Stimulated activated CD8-positive, alpha-beta memory T cell treated with anti-CD3 and anti-CD28 coated beads, Interleukin-12 subunit alpha, Interleukin-12 subunit beta, amount 100 ng/mL, for 4 hours (primary cell): Measurements from ENCODE around the gene LMO2.

Experiments used
- DNase-seq: peaks from one replicate; pipeline ENCODE4 v3.0.0-alpha.2; 2020; ENCODE audit warnings: low read depth

LMO2 gene

GRCh38 chr11:33887886-33888285 lies 4.0 kb downstream of the LMO2 start:
- no peak for DNase-seq

GRCh38 chr11:33885338-33886005 lies 6.4 kb downstream of the LMO2 start:
- DNase-seq: no peak

GRCh38 chr11:33884601-33885000 lies 7.3 kb downstream of the LMO2 start:
- DNase-seq: no peak

GRCh38 chr11:33884035-33884434 lies 7.8 kb downstream of the LMO2 start:
- DNase-seq: no peak

GRCh38 chr11:33881651-33882503 lies 10.0 kb downstream of the LMO2 start:
- no peak for DNase-seq

GRCh38 chr11:33880979-33881378 lies 10.9 kb downstream of the LMO2 start:
- DNase-seq: no peak

- DNase-seq: no peak
Measured at GRCh38 chr11:33879375-33879774, 12.5 kb downstream of the LMO2 start.

DNA sequence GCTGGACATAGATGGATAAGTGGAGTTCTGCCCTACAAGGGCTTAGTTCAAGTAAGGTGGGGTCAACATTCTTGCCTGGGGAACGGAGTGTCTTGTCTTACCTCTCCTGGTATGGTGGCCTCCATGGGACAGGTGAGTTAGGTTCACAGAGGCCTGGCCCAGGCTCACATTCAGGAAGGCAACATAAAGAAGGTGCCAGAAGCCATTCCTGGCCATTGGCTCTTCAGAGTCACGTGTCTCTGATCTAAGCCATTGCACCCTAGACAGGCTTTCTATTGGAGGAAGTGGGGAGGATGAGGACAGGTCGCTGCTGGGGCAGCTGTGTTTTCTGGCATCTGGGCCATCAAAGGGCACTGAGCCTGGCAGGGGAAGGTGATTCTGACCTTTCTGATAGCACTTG lies 14.8 kb downstream of the LMO2 start:
- DNase-seq: no peak

GRCh38 chr11:33875621-33876294 lies 16.1 kb downstream of the LMO2 start:
- DNase-seq: no peak

DNA sequence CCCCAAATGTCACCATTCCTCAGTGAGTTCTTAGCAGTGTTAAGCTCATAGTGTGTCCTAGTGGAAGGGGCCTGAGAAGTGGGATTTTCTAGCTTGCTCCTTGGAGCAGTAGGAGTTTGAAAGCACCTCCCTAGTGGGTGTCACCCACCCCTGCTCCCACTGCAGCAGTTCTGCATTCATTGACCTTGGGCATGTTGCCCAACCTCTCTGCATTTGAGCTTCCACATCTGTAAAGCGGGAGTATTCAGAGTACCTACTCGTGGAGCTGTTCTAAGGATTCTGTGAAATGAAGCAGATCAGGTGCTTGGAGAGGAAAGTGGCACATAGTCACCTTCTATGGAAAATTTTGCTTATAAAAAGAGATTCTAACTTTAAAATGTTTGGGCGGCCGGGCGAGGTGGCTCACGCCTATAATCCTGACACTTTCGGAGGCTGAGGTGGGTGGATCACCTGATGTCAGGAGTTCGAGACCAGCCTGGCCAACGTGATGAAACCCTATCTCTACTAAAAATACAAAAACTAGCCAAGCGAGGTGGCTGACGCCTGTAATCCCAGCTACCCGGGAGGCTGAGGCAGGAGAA lies 16.9 kb downstream of the LMO2 start:
- DNase-seq: no peak

DNA sequence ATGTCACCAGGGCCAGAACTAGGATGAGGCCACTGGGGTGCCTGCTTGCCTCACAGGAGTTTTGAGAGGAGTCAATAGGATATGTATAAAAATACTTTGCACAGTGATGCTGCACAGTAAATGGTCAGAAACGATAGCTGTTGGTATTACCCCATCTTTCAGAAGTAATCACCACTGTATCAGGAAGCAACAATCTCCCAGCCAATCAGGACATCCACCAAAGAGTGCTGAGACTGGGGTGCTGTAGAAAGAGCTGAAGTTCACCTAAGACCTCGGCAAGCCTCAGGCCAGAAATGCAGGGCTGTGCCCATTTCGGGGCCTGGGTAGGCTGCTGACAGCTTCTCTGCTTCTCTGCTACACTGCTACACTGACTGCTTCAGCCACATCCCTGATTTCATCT lies 17.4 kb downstream of the LMO2 start:
- DNase-seq: no peak

DNA sequence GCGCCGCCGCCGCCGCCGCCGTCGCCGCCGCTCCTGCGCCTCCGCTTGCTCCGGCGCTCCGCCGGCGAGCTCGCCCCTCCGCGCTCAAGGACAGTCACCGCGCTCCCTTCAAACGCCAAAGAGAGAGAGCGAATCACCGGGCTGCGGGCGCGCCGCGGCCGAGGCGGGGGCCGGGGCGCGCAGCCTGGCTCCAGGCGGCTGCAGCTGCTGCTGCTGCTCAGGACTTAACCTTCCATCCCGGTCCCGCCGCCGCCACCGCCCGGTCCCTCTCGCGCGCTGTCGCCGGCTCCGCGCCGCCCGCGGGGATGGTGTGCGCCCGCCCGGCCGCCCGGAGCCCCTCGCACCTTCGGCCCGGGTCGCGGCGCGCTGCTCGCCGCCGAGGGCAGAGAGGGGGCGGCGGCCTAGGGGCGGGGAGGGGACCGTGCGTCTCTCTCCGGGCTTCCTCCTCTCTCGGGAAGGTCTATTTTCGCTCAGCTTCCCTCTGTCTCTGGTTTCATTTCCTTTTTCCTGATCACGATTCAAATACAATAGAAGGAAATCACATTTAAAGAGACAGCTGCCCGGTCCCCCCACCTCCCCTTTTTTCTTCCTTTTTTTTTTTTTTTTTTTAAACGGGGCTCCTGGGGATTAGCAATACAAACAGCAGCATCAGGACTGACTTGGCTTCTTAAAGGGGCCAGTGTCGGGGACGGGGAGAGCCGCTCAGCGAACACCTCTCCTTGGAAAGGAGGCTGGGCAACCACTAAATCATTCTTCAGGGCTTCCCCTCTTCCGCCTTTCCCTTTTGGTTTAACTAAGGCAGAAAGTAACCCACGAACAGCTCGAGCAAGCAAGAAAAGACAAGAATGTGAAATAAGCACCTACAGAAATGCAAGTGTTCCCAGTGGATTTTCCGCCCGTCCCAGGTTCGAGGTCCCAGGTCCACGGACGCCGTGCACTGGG lies 22.1 kb downstream of the LMO2 start:
- DNase-seq: no peak

GRCh38 chr11:33868647-33869461 lies 23.0 kb downstream of the LMO2 start:
- no peak for DNase-seq

DNA sequence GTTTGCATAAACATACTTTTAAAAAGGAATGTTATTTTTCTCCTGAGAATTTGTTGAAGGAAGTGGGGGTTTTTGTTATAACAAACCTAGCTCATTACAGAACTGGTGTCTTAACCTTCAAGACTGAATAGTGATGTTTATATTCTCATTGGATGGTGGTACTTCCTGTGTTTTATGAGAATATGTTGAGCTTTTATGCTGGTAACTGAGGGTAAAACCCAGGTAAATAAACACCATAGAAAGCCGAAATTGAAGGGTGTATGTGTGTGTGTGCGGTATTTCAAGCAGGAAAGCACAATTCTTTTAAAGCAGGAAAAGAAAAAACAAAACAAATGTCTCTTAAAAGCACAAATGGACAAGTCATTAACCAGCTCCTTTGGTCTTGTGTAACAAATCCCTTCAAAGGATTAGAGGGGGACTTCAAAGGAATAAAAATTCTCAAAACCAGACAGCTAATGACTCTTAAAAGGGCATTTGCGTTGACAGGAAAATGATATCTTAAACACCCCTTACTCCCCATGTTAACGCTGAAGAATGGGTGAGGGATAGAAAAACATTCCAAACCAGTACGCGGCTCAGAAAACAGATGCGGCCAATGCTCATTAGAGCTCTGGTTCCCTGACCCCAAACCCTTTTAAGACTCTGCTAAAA lies 23.8 kb downstream of the LMO2 start:
- no peak for DNase-seq

DNA sequence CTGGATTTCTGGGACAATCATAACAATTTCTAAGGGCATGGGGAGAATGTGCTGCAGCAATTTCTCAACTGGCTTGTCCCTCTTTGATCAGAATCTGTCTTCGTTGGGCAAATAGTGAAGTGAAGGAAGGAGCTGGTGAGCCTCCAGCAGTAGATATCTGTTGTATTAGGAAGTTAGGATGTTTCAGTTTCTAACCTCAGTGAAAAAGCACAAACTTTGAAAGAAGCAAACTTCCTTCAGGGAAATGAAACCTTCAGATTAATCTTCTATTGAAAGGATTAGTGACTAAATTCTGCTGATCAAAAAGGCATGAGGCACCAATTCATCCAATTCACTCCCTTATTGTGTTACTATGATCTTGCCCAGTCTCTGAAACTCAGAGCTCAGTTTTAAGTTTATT lies 24.3 kb downstream of the LMO2 start:
- DNase-seq: no peak

DNA sequence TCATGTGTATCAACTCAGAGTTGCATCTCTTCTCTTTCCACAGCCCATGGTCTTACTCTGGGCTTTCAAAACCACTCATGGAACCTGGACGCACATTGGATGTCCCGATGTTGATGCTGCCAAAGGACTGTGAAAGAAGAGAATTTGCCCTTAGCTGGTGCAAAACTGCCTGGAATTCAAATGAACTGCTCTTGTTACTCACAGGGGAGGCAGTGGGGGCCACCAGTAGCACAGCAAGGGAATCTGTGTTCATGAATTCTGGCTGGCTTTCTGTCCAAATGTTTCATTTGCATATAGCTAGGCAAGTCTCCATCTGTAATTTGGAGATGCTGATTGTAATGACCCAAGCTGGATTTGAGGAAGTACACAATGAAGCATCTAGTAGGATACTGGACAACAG lies 24.9 kb downstream of the LMO2 start:
- no peak for DNase-seq

GRCh38 chr11:33864479-33864878 lies 27.4 kb downstream of the LMO2 start:
- no peak for DNase-seq

DNA sequence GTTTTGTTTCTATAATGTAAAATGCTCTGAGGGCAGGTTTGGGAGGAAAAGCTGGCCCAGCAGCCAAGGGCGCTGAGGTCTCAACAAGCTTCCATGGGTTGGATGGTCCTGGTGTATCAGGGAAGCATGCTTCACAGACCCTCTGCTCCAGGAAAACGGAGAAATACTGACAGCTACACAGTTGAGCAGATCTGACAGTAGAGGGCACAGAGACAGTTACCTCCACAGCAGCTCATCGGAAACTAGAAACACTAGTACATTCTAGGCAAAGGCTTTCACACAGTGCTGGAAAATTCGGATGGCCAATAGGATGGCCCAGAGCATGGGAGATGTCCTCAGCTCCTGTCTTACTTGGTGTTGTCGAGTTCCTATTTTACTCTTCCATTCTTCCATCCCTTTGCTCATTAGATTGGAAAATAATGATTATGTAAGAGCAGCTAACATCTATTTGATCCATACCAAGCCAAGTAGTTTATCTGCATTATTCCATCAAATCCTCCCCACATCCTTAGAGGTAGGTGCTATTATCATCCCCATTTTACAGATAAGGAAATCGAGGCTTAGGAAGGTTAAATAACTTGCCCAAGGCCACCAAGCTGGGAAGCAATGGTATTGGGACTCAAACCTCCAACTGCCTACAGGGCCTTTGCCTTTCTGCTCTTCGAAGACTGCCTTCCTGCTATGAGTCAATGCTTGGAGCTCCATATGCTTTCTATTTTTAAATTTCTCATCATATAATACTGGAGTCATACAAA lies 28.3 kb downstream of the LMO2 start:
- no peak for DNase-seq

GRCh38 chr11:33861941-33862589 lies 29.8 kb downstream of the LMO2 start:
- no peak for DNase-seq
